HepG2 (cell line): ENCODE data around the gene ADAMTS2. TPM values are rescaled to one million over a fixed set of nuclear protein-coding genes. Genes with fewer than 3 reads are reported as not detected.

Source experiments
- ATAC-seq: fragments of 200-7000 bp; cut with Tn5 transposase; 3 replicates; pipeline ENCODE4 v1.9.1; 2020; ENCODE audit warnings: mild to moderate bottlenecking, moderate library complexity
- BruUV-seq: library from RNA; stranded (reverse); fragments of 400-500 nt; replicated peaks from 2 replicates; lab custom pipeline; 2021; lab: Mats Ljungman, UMichigan
- CTCF ChIA-PET: fragments of 300-600 bp; formaldehyde crosslinking; extraction: SDS; loops from one replicate; lab custom pipeline; 2021; ENCODE audit warnings: low total read pairs, inconsistent platforms, low intra/inter-chr PET ratio; lab: Yijun Ruan, JAX
- POLR2A ChIA-PET: fragments of 350-600 bp; sonication (Branson Sonifier 250); formaldehyde crosslinking; loops from one replicate; lab custom pipeline; 2020; ENCODE audit warnings: antibody characterized with exemption, inconsistent platforms; lab: Yijun Ruan, JAX
- DNase-seq: peaks from one replicate; pipeline ENCODE4 v3.0.0-alpha.2; 2015; ENCODE audit warnings: low spot score
- FAIRE-seq: peaks from 3 replicates; lab custom pipeline; 2011; peaks lifted over from hg19 to GRCh38; lab: Jason Lieb, UNC
- H2AFZ ChIP-seq: one replicate; pipeline ENCODE4 v1.6.1; 2011; ENCODE audit warnings: low read length, inconsistent platforms
- H3K27ac ChIP-seq: fragments of 300-600 bp; 3 replicates; pipeline ENCODE4 v1.8.0; 2011; ENCODE audit warnings: mixed run types, mild to moderate bottlenecking, mixed read lengths, low read length, inconsistent platforms; ENCODE audit not compliant: insufficient read depth; ENCODE audit errors: extremely low read length
- H3K27me3 ChIP-seq, 2 experiments: fragments of 200-600 bp in 1 of 2; 2 replicates in 1 of 2; 3 replicates in 1 of 2; pipeline versions ENCODE4 v1.6.0 to v1.8.0; 2011; ENCODE audit warnings: low read length in 2 of 2, mild to moderate bottlenecking in 2 of 2, moderate library complexity in 2 of 2, inconsistent platforms in 1 of 2; ENCODE audit not compliant: insufficient read depth in 2 of 2, control insufficient read depth in 1 of 2
- H3K36me3 ChIP-seq, 2 experiments: fragments of 200-600 bp in 1 of 2; replicated peaks in 1 of 2; 2 replicates in 1 of 2; 3 replicates in 1 of 2; pipeline versions ENCODE4 v1.5.1 to v1.8.0; 2011; ENCODE audit warnings: low read length in 2 of 2, inconsistent platforms in 1 of 2; ENCODE audit not compliant: insufficient read depth in 2 of 2, control insufficient read depth in 1 of 2
- H3K4me1 ChIP-seq: 2 replicates; pipeline ENCODE4 v1.5.1; 2012; ENCODE audit warnings: low read length, inconsistent platforms; ENCODE audit not compliant: insufficient read depth
- H3K4me2 ChIP-seq: 2 replicates; pipeline ENCODE4 v1.6.0; 2011; ENCODE audit warnings: low read depth, low read length, inconsistent platforms
- H3K4me3 ChIP-seq, 3 experiments: fragments of 200-600 bp in 1 of 3; sonication (generic), shearing (Covaris generic) in 1 of 3; replicated peaks in 1 of 3; 2 replicates each; pipeline ENCODE4 v1.5.1; 2011 to 2016; ENCODE audit warnings: low read length in 3 of 3, inconsistent platforms in 2 of 3, low read depth in 2 of 3, mild to moderate bottlenecking in 2 of 3, control low read depth in 1 of 3, mixed read lengths in 1 of 3; ENCODE audit not compliant: insufficient read depth in 1 of 3
- H3K79me2 ChIP-seq: one replicate; pipeline ENCODE4 v1.6.1; 2011; ENCODE audit warnings: low read length, inconsistent platforms; ENCODE audit not compliant: insufficient read depth
- H3K9ac ChIP-seq: 2 replicates; pipeline ENCODE4 v1.6.0; 2011; ENCODE audit warnings: mild to moderate bottlenecking, low read depth, low read length, inconsistent platforms; ENCODE audit not compliant: insufficient read depth
- H3K9me3 ChIP-seq: 2 replicates; pipeline ENCODE4 v1.5.1; 2012; ENCODE audit warnings: mild to moderate bottlenecking, low read length
- H4K20me1 ChIP-seq: 2 replicates; pipeline ENCODE4 v1.6.0; 2011; ENCODE audit warnings: inconsistent platforms, mild to moderate bottlenecking, low read length, moderate library complexity; ENCODE audit not compliant: insufficient read depth
- ADNP ChIP-seq: sonication (generic); formaldehyde crosslinking; IDR thresholded peaks from 2 replicates; pipeline ENCODE4 v1.4.0; 2020; ENCODE audit warnings: missing genetic modification reagents
- ARID2 ChIP-seq: sonication (generic); formaldehyde crosslinking; IDR thresholded peaks from 2 replicates; pipeline ENCODE4 v1.8.1; 2022; ENCODE audit warnings: mild to moderate bottlenecking, missing genetic modification reagents, borderline replicate concordance
- FOXP1 ChIP-seq, 2 experiments: fragments of 450-650 bp in 1 of 2; IDR thresholded peaks; 2 replicates each; pipeline ENCODE4 v1.6.1; 2017 to 2018; ENCODE audit warnings: antibody characterized with exemption in 1 of 2
- ISX ChIP-seq: sonication (generic); formaldehyde crosslinking; conservative IDR thresholded peaks from 2 replicates; pipeline ENCODE4 v1.5.0; 2020; ENCODE audit warnings: missing genetic modification reagents
- PHF5A ChIP-seq: IDR thresholded peaks from one replicate; pipeline ENCODE4 v1.6.1; 2018; ENCODE audit warnings: low read depth, missing genetic modification reagents; ENCODE audit not compliant: unreplicated experiment
- ZBTB21 ChIP-seq: sonication (generic); formaldehyde crosslinking; IDR thresholded peaks from 2 replicates; pipeline ENCODE4 v1.4.0; 2020; ENCODE audit warnings: missing genetic modification reagents
- ZNF296 ChIP-seq: sonication (generic); formaldehyde crosslinking; conservative IDR thresholded peaks from 2 replicates; pipeline ENCODE4 v1.5.0; 2020; ENCODE audit warnings: mild to moderate bottlenecking, missing genetic modification reagents
- ZNF569 ChIP-seq: sonication (generic); formaldehyde crosslinking; IDR thresholded peaks from 2 replicates; pipeline ENCODE4 v1.5.0; 2020; ENCODE audit warnings: mild to moderate bottlenecking, missing genetic modification reagents, moderate library complexity, borderline replicate concordance
- ZNF607 ChIP-seq: sonication (generic); formaldehyde crosslinking; IDR thresholded peaks from 2 replicates; pipeline ENCODE4 v1.5.1; 2020; ENCODE audit warnings: missing genetic modification reagents, mild to moderate bottlenecking, borderline replicate concordance
- ZNF75D ChIP-seq: sonication (generic); formaldehyde crosslinking; IDR thresholded peaks from 2 replicates; pipeline ENCODE4 v1.8.1; 2023; ENCODE audit warnings: missing genetic modification reagents, mild to moderate bottlenecking, borderline replicate concordance
- WGBS: methylation state at CpG from one replicate; pipeline ENCODE4 v1.1.6; 2017; ENCODE audit warnings: low lambda C conversion rate; 5-methylcytosine and 5-hydroxymethylcytosine counted together
- in situ Hi-C: cut with HindIII; loops from 2 replicates; pipeline ENCODE4 v1.10.0; 2017; ENCODE audit warnings: low pct_unique_long_range_greater_than_20kb; ENCODE audit not compliant: extremely low pct_ligation_motif_present
- intact Hi-C: fragments of 100-400 bp; cut with micrococcal nuclease; formaldehyde crosslinking; loops from one replicate; pipeline ENCODE4 v1.10.0; 2022; ENCODE audit not compliant: unreplicated experiment
- polyA plus RNA-seq, 8 experiments: library from polyadenylated mRNA; depleted of rRNA in 3 of 8; stranded (reverse) in 7 of 8; unstranded in 1 of 8; fragments of >200 nt; fragmentation: Illumina TruSeq in 4 of 8; extraction: Trizol in 4 of 8; gene quantifications; 2 replicates each; pipeline versions ENCODE4 v1.2.1 to v1.2.3, GENCODE V29; 2011 to 2016; ENCODE audit warnings: low read depth in 4 of 8, missing spikeins in 1 of 8, mixed read lengths in 1 of 8; ENCODE audit not compliant: insufficient read depth in 1 of 8
- total RNA-seq, 5 experiments: library from RNA; depleted of rRNA; stranded (reverse); fragments of >200 nt; fragmentation: Illumina TruSeq; extraction: Trizol; gene quantifications; 2 replicates each; pipeline ENCODE4 v1.2.3, GENCODE V29; 2016; ENCODE audit warnings: low read depth in 1 of 5
- TF ChIP-seq, protein P1 (sequence below), 2 experiments: sonication (generic) in 1 of 2; formaldehyde crosslinking in 1 of 2; IDR thresholded peaks; 2 replicates each; pipeline versions ENCODE4 v1.6.1 to v1.9.0; 2014 to 2022; ENCODE audit warnings: antibody characterized with exemption in 1 of 2, borderline replicate concordance in 1 of 2, inconsistent platforms in 1 of 2, low read depth in 1 of 2, missing genetic modification reagents in 1 of 2
- TF ChIP-seq, protein P2 (sequence below): IDR thresholded peaks from 2 replicates; pipeline ENCODE4 v1.6.1; 2016

Gene ADAMTS2
- total and polyA plus RNA-seq, 2 of the 13 experiments (the other 11 are each of a cell fraction or from before 2014, with no cell fraction given), result 0.24 to 3.5 TPM

- H2AFZ ChIP-seq, result no peak overlapping the region
- DNase-seq, result no peak
- no peaks in the 10 kb centered on the region for H3K9me3 ChIP-seq
- ChIA-PET CTCF (no interaction called here), POLR2A (no interaction called here)
- H3K79me2 ChIP-seq, result no peaks in the 10 kb centered on the region
- no peaks in the 10 kb centered on the region for H4K20me1 ChIP-seq
- in situ Hi-C loops (no loop called here), intact Hi-C loops (no loop called here)
- WGBS, result 35% methylated on average over 24 of the region's 24 CpGs
- no TSS peak for BruUV-seq
- no peak overlapping the region for H3K27ac ChIP-seq
- no peaks in the 10 kb centered on the region for H3K36me3 ChIP-seq
- no peak overlapping the region for H3K4me2 ChIP-seq
- H3K27me3 ChIP-seq, result peaks cover 0 to 46% of the 10 kb centered on the region in 2 experiments; a peak in 4 of 5 replicates
- ATAC-seq, result no peak
- no peak overlapping the region for H3K9ac ChIP-seq
- H3K4me3 ChIP-seq, result no peak overlapping the region
- no peak for FAIRE-seq
- no peaks in the 10 kb centered on the region for H3K4me1 ChIP-seq
- TF ChIP-seq ZNF296 (CRISPR knock-in tag) (no peak), ADNP (CRISPR knock-in tag) (no peak), ZNF569 (CRISPR knock-in tag) (no peak), ZNF75D (no peak), ZNF607 (CRISPR knock-in tag) (no peak), FOXP1 (IDR thresholded peaks at IDR 0.05) (no peak), FOXP1 (CRISPR knock-in tag; IDR thresholded peaks at IDR 0.05) (no peak), ARID2 (CRISPR knock-in tag) (no peak), ZBTB21 (CRISPR knock-in tag) (no peak), PHF5A (no peak), ISX (CRISPR knock-in tag) (no peak)
- TF ChIP-seq, protein P1, sequence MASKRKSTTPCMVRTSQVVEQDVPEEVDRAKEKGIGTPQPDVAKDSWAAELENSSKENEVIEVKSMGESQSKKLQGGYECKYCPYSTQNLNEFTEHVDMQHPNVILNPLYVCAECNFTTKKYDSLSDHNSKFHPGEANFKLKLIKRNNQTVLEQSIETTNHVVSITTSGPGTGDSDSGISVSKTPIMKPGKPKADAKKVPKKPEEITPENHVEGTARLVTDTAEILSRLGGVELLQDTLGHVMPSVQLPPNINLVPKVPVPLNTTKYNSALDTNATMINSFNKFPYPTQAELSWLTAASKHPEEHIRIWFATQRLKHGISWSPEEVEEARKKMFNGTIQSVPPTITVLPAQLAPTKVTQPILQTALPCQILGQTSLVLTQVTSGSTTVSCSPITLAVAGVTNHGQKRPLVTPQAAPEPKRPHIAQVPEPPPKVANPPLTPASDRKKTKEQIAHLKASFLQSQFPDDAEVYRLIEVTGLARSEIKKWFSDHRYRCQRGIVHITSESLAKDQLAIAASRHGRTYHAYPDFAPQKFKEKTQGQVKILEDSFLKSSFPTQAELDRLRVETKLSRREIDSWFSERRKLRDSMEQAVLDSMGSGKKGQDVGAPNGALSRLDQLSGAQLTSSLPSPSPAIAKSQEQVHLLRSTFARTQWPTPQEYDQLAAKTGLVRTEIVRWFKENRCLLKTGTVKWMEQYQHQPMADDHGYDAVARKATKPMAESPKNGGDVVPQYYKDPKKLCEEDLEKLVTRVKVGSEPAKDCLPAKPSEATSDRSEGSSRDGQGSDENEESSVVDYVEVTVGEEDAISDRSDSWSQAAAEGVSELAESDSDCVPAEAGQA (IDR thresholded peaks at IDR 0.05; ENCODE audit: low read depth), result no peak
- TF ChIP-seq, protein P1 (CRISPR knock-in tag; IDR thresholded peaks at IDR 0.05; ENCODE audit: borderline replicate concordance), result no peak
- TF ChIP-seq, protein P2, sequence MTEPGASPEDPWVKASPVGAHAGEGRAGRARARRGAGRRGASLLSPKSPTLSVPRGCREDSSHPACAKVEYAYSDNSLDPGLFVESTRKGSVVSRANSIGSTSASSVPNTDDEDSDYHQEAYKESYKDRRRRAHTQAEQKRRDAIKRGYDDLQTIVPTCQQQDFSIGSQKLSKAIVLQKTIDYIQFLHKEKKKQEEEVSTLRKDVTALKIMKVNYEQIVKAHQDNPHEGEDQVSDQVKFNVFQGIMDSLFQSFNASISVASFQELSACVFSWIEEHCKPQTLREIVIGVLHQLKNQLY, result no peak
Observed at GRCh38 chr5:179333796-179334761, 11.2 kb downstream of the ADAMTS2 start.
